ENCODE data around the gene SLC22A7. TPM values are rescaled to one million over a fixed set of nuclear protein-coding genes. Genes with fewer than 3 reads are reported as not detected.

The SLC22A7 gene
- total RNA-seq, 1 experiment from 2014 or later, result not detected

GRCh38 chr6:43264599-43265145 is 33.4 kb upstream of the SLC22A7 start:
- DNase-seq (ENCODE audit: low read depth), result no peak

- DNase-seq (ENCODE audit: low read depth), result no peak
Measured at GRCh38 chr6:43265564-43265963, 32.5 kb upstream of the SLC22A7 start.

- no peak for DNase-seq (ENCODE audit: low read depth)
Measured at GRCh38 chr6:43267619-43268354, 30.3 kb upstream of the SLC22A7 start.

GRCh38 chr6:43268355-43268700 is 29.7 kb upstream of the SLC22A7 start:
- no peak for DNase-seq (ENCODE audit: low read depth)

- DNase-seq (ENCODE audit: low read depth), result no peak
Measured at GRCh38 chr6:43268782-43269272, 29.2 kb upstream of the SLC22A7 start.

GRCh38 chr6:43269273-43270007 is 28.6 kb upstream of the SLC22A7 start:
- no peak for DNase-seq (ENCODE audit: low read depth)

GRCh38 chr6:43271103-43271815 is 26.8 kb upstream of the SLC22A7 start:
- no peak for DNase-seq (ENCODE audit: low read depth)

- DNase-seq (ENCODE audit: low read depth), result no peak
Measured at GRCh38 chr6:43271944-43272343, 26.1 kb upstream of the SLC22A7 start.

GRCh38 chr6:43273707-43274106 is 24.4 kb upstream of the SLC22A7 start:
- DNase-seq (ENCODE audit: low read depth), result no peak

- no peak for DNase-seq (ENCODE audit: low read depth)
Measured at GRCh38 chr6:43274127-43274915, 23.7 kb upstream of the SLC22A7 start.

- DNase-seq (ENCODE audit: low read depth), result no peak
Measured at GRCh38 chr6:43274916-43275597, 23.0 kb upstream of the SLC22A7 start.

GRCh38 chr6:43275801-43276576 is 22.1 kb upstream of the SLC22A7 start:
- DNase-seq (ENCODE audit: low read depth), result no peak

- no peak for DNase-seq (ENCODE audit: low read depth)
Measured at GRCh38 chr6:43276577-43277305, 21.3 kb upstream of the SLC22A7 start.

GRCh38 chr6:43277306-43277642 is 20.8 kb upstream of the SLC22A7 start:
- DNase-seq (ENCODE audit: low read depth), result no peak

GRCh38 chr6:43277643-43278523 is 20.2 kb upstream of the SLC22A7 start:
- DNase-seq (ENCODE audit: low read depth), result peak; percentile 13

GRCh38 chr6:43278524-43279078 is 19.5 kb upstream of the SLC22A7 start:
- peak; percentile 36 for DNase-seq (ENCODE audit: low read depth)

- DNase-seq (ENCODE audit: low read depth), result no peak
Measured at GRCh38 chr6:43280234-43280633, 17.8 kb upstream of the SLC22A7 start.

- no peak for DNase-seq (ENCODE audit: low read depth)
Measured at GRCh38 chr6:43282060-43282459, 16.0 kb upstream of the SLC22A7 start.
